HCT116 (cell line): Measurements from ENCODE around the gene PRKG1. TPM values are rescaled to one million over a fixed set of nuclear protein-coding genes. Genes with fewer than 3 reads are reported as not detected.

ENCODE experiments used
- ATAC-seq: fragments of 200-7000 bp; cut with Tn5 transposase; 2 replicates; pipeline ENCODE4 v1.9.1; 2020; ENCODE audit warnings: mild to moderate bottlenecking, moderate library complexity
- BruUV-seq: library from RNA; stranded (reverse); fragments of 400-500 nt; replicated peaks from 2 replicates; lab custom pipeline; 2021; lab: Mats Ljungman, UMichigan
- CTCF ChIA-PET: fragments of 300-600 bp; sonication (Branson Sonifier 250); formaldehyde crosslinking; loops from one replicate; lab custom pipeline; 2021; ENCODE audit warnings: antibody characterized with exemption; lab: Charles Lee
- POLR2A ChIA-PET: fragments of 300-600, 350-600 bp; sonication (Branson Sonifier 250); formaldehyde crosslinking; loops from one replicate; lab custom pipeline; 2021; ENCODE audit warnings: antibody characterized with exemption; lab: Charles Lee
- RAD21 ChIA-PET, 2 experiments: fragments of 300-600 bp; sonication (Branson Sonifier 250); formaldehyde crosslinking; loops; one replicate each; lab custom pipeline; 2023; ENCODE audit warnings: low total read pairs in 2 of 2; ENCODE audit not compliant: uncharacterized antibody in 2 of 2, unreplicated experiment in 2 of 2, low non-redundant PET in 1 of 2; lab: Charles Lee
- DNase-seq: peaks from one replicate; pipeline ENCODE4 v3.0.0-alpha.2; 2010; ENCODE audit warnings: low read depth, low spot score
- H2AFZ ChIP-seq: fragments of 200-600 bp; shearing (Covaris generic), sonication (generic); 2 replicates; pipeline ENCODE4 v1.6.1; 2017; ENCODE audit warnings: low read depth, mixed run types, mixed read lengths, antibody characterized with exemption, low read length; ENCODE audit not compliant: poor library complexity, severe bottlenecking
- H3K27ac ChIP-seq: 2 replicates; pipeline ENCODE4 v1.5.1; 2012; ENCODE audit warnings: low read depth, low read length
- H3K27me3 ChIP-seq: fragments of 200-600 bp; sonication (generic); 2 replicates; pipeline ENCODE4 v1.6.1; 2016; ENCODE audit warnings: mixed run types, low read length, mixed read lengths; ENCODE audit not compliant: insufficient read depth
- H3K36me3 ChIP-seq, 2 experiments: fragments of 200-500 bp in 1 of 2; fragments of 200-600 bp in 1 of 2; sonication (Bioruptor generic) in 1 of 2; sonication (generic) in 1 of 2; 2 replicates each; pipeline versions ENCODE4 v1.5.1 to v1.6.1; 2014 to 2016; ENCODE audit warnings: low read length in 2 of 2, inconsistent platforms in 1 of 2, mixed read lengths in 1 of 2, mixed run types in 1 of 2; ENCODE audit not compliant: insufficient read depth in 2 of 2, control insufficient read depth in 1 of 2
- H3K4me1 ChIP-seq, 2 experiments: fragments of 200-600 bp in 1 of 2; sonication (generic) in 1 of 2; 2 replicates each; pipeline versions ENCODE4 v1.5.1 to v1.6.1; 2012 to 2017; ENCODE audit warnings: low read length in 2 of 2, inconsistent platforms in 1 of 2, mild to moderate bottlenecking in 1 of 2, mixed read lengths in 1 of 2, mixed run types in 1 of 2, moderate library complexity in 1 of 2; ENCODE audit not compliant: insufficient read depth in 2 of 2, control insufficient read depth in 1 of 2
- H3K4me2 ChIP-seq: fragments of 200-600 bp; sonication (generic); 2 replicates; pipeline ENCODE4 v1.6.1; 2017; ENCODE audit warnings: mixed run types, low read length, mixed read lengths
- H3K4me3 ChIP-seq, 2 experiments: fragments of 200-600 bp in 1 of 2; sonication (generic) in 1 of 2; replicated peaks in 1 of 2; 2 replicates each; pipeline ENCODE4 v1.5.1; 2011 to 2016; ENCODE audit warnings: low read length in 2 of 2, control low read depth in 1 of 2, low read depth in 1 of 2, mild to moderate bottlenecking in 1 of 2, mixed read lengths in 1 of 2, mixed run types in 1 of 2
- H3K79me2 ChIP-seq: fragments of 200-600 bp; sonication (generic); 2 replicates; pipeline ENCODE4 v1.6.1; 2017; ENCODE audit warnings: mild to moderate bottlenecking, mixed run types, low read length, moderate library complexity, mixed read lengths; ENCODE audit not compliant: insufficient read depth
- H3K9ac ChIP-seq: fragments of 200-600 bp; sonication (generic); 2 replicates; pipeline ENCODE4 v1.6.1; 2016; ENCODE audit warnings: low read length, mixed read lengths
- H3K9me2 ChIP-seq: fragments of 200-600 bp; sonication (generic), shearing (Covaris generic); 2 replicates; pipeline ENCODE4 v1.6.1; 2017; ENCODE audit warnings: mixed run types, mild to moderate bottlenecking, moderate library complexity; ENCODE audit not compliant: insufficient read depth
- H3K9me3 ChIP-seq, 2 experiments: fragments of 200-500 bp in 1 of 2; fragments of 200-600 bp in 1 of 2; sonication (Bioruptor generic) in 1 of 2; sonication (generic) in 1 of 2; 2 replicates each; pipeline ENCODE4 v1.6.1; 2014 to 2017; ENCODE audit warnings: low read length in 2 of 2, mixed read lengths in 2 of 2, inconsistent platforms in 1 of 2, low read depth in 1 of 2, mild to moderate bottlenecking in 1 of 2, mixed run types in 1 of 2, moderate library complexity in 1 of 2; ENCODE audit not compliant: control insufficient read depth in 1 of 2, insufficient read depth in 1 of 2
- H4K20me1 ChIP-seq: fragments of 200-600 bp; sonication (generic), shearing (Covaris generic); 2 replicates; pipeline ENCODE4 v1.6.1; 2017; ENCODE audit warnings: mixed run types, mild to moderate bottlenecking, moderate library complexity; ENCODE audit not compliant: insufficient read depth
- CBX3 ChIP-seq: IDR thresholded peaks from 2 replicates; pipeline ENCODE4 v1.6.1; 2012; ENCODE audit warnings: low read depth
- CEBPB ChIP-seq: IDR thresholded peaks from 2 replicates; pipeline ENCODE4 v1.6.1; 2012; ENCODE audit warnings: low read depth
- EGR1 ChIP-seq: IDR thresholded peaks from 2 replicates; pipeline ENCODE4 v1.6.1; 2012; ENCODE audit warnings: low read depth
- ELF1 ChIP-seq: IDR thresholded peaks from 2 replicates; pipeline ENCODE4 v1.6.1; 2012; ENCODE audit warnings: low read depth, borderline replicate concordance
- EZH2 ChIP-seq: fragments of 200-600 bp; sonication (generic); IDR thresholded peaks from 2 replicates; pipeline ENCODE4 v1.6.1; 2017; ENCODE audit warnings: antibody characterized with exemption, mixed run types
- EZH2phosphoT487 ChIP-seq: fragments of 200-600 bp; IDR thresholded peaks from 2 replicates; pipeline ENCODE4 v1.6.1; 2018; ENCODE audit warnings: antibody characterized with exemption, borderline replicate concordance
- JUND ChIP-seq: IDR thresholded peaks from 2 replicates; pipeline ENCODE4 v1.6.1; 2012
- POLR2A ChIP-seq: IDR thresholded peaks from 2 replicates; pipeline ENCODE4 v1.7.0; 2011; ENCODE audit warnings: borderline replicate concordance; ENCODE audit not compliant: insufficient read depth, insufficient read length; ENCODE audit errors: extremely low read depth
- POLR2AphosphoS5 ChIP-seq: IDR thresholded peaks from 2 replicates; pipeline ENCODE4 v1.6.1; 2011; ENCODE audit warnings: mild to moderate bottlenecking, low read depth, low read length, moderate library complexity
- RAD21 ChIP-seq: IDR thresholded peaks from 2 replicates; pipeline ENCODE4 v1.6.1; 2012; ENCODE audit warnings: low read depth, mild to moderate bottlenecking
- SIN3A ChIP-seq: IDR thresholded peaks from 2 replicates; pipeline ENCODE4 v1.6.1; 2012; ENCODE audit warnings: low read depth
- SP1 ChIP-seq: IDR thresholded peaks from 2 replicates; pipeline ENCODE4 v1.6.1; 2012; ENCODE audit warnings: low read depth
- SRF ChIP-seq: IDR thresholded peaks from 2 replicates; pipeline ENCODE4 v1.6.1; 2012; ENCODE audit warnings: low read depth
- YY1 ChIP-seq: IDR thresholded peaks from 2 replicates; pipeline ENCODE4 v1.6.1; 2011; ENCODE audit warnings: low read length, low read depth, moderate library complexity, mild to moderate bottlenecking; ENCODE audit not compliant: insufficient replicate concordance; ENCODE audit errors: extremely low read depth
- ZFX ChIP-seq: fragments of 450-650 bp; IDR thresholded peaks from 2 replicates; pipeline ENCODE4 v1.6.1; 2017
- intact Hi-C: fragments of 100-400 bp; cut with micrococcal nuclease; formaldehyde crosslinking; loops from 2 replicates; pipeline ENCODE4 v1.10.0; 2022
- total RNA-seq: library from RNA; stranded (reverse); gene quantifications from one replicate; pipeline ENCODE4 v1.2.1, GENCODE V29; 2021; ENCODE audit not compliant: unreplicated experiment
- TF ChIP-seq, protein P1 (sequence below), 3 experiments: fragments of 200-600 bp in 1 of 3; sonication (generic) in 1 of 3; IDR thresholded peaks in 2 of 3; conservative IDR thresholded peaks in 1 of 3; 2 replicates each; pipeline ENCODE4 v1.5.1; 2012 to 2017; ENCODE audit warnings: low read depth in 2 of 3, low read length in 2 of 3, antibody characterized with exemption in 1 of 3, borderline replicate concordance in 1 of 3, control low read depth in 1 of 3, mild to moderate bottlenecking in 1 of 3, mixed read lengths in 1 of 3, mixed run types in 1 of 3, moderate library complexity in 1 of 3; ENCODE audit not compliant: insufficient read depth in 1 of 3
- TF ChIP-seq, protein P2 (sequence below): IDR thresholded peaks from 2 replicates; pipeline ENCODE4 v1.6.1; 2012; ENCODE audit warnings: low read depth
- TF ChIP-seq, protein P3 (sequence below): IDR thresholded peaks from 2 replicates; pipeline ENCODE4 v1.6.1; 2012
- TF ChIP-seq, protein P4 (sequence below): IDR thresholded peaks from 2 replicates; pipeline ENCODE4 v1.6.1; 2012

Gene PRKG1
- total RNA-seq, 1 experiment from 2014 or later: 1.4 TPM

DNA sequence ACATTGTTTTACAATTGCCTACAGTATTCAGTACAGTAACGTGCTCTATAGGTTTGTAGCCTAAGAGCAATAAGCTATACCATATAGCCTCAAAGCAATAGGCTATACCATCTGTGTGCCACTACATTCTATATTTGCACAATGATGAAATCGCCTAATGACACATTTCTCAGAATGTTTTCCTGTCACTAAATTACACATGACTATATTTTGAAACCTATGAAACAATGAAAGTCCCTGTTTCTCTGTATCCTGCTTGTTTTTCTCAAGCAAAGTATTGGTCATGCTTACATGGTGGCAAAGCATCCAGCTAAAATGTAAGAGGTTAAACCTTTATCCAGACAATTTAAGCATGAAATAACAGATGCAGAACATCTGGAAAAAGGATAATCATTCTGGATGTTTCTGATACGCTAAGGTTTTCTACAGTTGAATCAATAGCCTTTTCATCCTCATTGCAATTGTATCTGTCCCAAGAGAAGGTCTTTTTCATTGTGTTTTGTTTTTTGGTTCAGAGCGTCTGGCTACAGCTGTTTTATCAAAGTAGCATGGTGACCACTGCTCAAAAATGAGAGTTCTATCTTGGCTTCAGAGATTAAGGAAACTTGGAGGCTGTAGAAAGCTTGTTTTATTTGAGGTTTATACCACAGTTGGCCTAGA lies 543.4 kb downstream of the PRKG1 start:
- H3K9me2 ChIP-seq: no peaks in the 10 kb centered on the region
- TF ChIP-seq ELF1: no peak
- no peak for TF ChIP-seq SRF
- no peak for TF ChIP-seq CBX3
- TF ChIP-seq EZH2: no peak
- no peak for TF ChIP-seq RAD21
- no peak for TF ChIP-seq EZH2phosphoT487
- TF ChIP-seq, protein P1, sequence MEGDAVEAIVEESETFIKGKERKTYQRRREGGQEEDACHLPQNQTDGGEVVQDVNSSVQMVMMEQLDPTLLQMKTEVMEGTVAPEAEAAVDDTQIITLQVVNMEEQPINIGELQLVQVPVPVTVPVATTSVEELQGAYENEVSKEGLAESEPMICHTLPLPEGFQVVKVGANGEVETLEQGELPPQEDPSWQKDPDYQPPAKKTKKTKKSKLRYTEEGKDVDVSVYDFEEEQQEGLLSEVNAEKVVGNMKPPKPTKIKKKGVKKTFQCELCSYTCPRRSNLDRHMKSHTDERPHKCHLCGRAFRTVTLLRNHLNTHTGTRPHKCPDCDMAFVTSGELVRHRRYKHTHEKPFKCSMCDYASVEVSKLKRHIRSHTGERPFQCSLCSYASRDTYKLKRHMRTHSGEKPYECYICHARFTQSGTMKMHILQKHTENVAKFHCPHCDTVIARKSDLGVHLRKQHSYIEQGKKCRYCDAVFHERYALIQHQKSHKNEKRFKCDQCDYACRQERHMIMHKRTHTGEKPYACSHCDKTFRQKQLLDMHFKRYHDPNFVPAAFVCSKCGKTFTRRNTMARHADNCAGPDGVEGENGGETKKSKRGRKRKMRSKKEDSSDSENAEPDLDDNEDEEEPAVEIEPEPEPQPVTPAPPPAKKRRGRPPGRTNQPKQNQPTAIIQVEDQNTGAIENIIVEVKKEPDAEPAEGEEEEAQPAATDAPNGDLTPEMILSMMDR (IDR thresholded peaks at IDR 0.05 in 2 of 3, conservative IDR thresholded peaks at IDR 0.05 in 1 of 3; ENCODE audit: borderline replicate concordance in 1 of 3, insufficient read depth in 1 of 3, low read depth in 2 of 3, low read length in 2 of 3): no peak
- TF ChIP-seq, protein P2, sequence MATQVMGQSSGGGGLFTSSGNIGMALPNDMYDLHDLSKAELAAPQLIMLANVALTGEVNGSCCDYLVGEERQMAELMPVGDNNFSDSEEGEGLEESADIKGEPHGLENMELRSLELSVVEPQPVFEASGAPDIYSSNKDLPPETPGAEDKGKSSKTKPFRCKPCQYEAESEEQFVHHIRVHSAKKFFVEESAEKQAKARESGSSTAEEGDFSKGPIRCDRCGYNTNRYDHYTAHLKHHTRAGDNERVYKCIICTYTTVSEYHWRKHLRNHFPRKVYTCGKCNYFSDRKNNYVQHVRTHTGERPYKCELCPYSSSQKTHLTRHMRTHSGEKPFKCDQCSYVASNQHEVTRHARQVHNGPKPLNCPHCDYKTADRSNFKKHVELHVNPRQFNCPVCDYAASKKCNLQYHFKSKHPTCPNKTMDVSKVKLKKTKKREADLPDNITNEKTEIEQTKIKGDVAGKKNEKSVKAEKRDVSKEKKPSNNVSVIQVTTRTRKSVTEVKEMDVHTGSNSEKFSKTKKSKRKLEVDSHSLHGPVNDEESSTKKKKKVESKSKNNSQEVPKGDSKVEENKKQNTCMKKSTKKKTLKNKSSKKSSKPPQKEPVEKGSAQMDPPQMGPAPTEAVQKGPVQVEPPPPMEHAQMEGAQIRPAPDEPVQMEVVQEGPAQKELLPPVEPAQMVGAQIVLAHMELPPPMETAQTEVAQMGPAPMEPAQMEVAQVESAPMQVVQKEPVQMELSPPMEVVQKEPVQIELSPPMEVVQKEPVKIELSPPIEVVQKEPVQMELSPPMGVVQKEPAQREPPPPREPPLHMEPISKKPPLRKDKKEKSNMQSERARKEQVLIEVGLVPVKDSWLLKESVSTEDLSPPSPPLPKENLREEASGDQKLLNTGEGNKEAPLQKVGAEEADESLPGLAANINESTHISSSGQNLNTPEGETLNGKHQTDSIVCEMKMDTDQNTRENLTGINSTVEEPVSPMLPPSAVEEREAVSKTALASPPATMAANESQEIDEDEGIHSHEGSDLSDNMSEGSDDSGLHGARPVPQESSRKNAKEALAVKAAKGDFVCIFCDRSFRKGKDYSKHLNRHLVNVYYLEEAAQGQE: no peak
- no peak for TF ChIP-seq JUND
- TF ChIP-seq, protein P3, sequence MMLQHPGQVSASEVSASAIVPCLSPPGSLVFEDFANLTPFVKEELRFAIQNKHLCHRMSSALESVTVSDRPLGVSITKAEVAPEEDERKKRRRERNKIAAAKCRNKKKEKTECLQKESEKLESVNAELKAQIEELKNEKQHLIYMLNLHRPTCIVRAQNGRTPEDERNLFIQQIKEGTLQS: no peak
- TF ChIP-seq SIN3A: no peak
- no peak for TF ChIP-seq YY1
- TF ChIP-seq POLR2A: no peak
- TF ChIP-seq CEBPB: no peak
- TF ChIP-seq SP1: no peak
- TF ChIP-seq, protein P4, sequence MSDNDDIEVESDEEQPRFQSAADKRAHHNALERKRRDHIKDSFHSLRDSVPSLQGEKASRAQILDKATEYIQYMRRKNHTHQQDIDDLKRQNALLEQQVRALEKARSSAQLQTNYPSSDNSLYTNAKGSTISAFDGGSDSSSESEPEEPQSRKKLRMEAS: no peak
- no peak for TF ChIP-seq POLR2AphosphoS5
- TF ChIP-seq ZFX: no peak
- TF ChIP-seq EGR1: no peak
- H3K36me3 ChIP-seq: no peaks in the 10 kb centered on the region
- no peaks in the 10 kb centered on the region for H3K79me2 ChIP-seq
- H3K4me3 ChIP-seq: no peak overlapping the region
- no peak for DNase-seq
- H3K4me1 ChIP-seq: no peaks in the 10 kb centered on the region
- CTCF ChIA-PET: no interaction called here
- no peaks in the 10 kb centered on the region; the same call in 1 of the 2 replicates for H3K27me3 ChIP-seq
- no peak overlapping the region for H3K27ac ChIP-seq
- ATAC-seq: no peak
- no peak overlapping the region for H2AFZ ChIP-seq
- intact Hi-C loops: no loop called here
- H4K20me1 ChIP-seq: no peaks in the 10 kb centered on the region
- RAD21 ChIA-PET: no interaction called here
- BruUV-seq: no TSS peak
- POLR2A ChIA-PET: no interaction called here
- no peak overlapping the region for H3K4me2 ChIP-seq
- H3K9me3 ChIP-seq: no peaks in the 10 kb centered on the region
- no peak overlapping the region for H3K9ac ChIP-seq
